NCI-H345 treated with DMSO at 0.1 percent for 48 hours (cell line): ENCODE measurements around the gene DMRTC1B.
"Not testable (repeated sequence)": the region's sequence is repeated elsewhere in the genome, so short reads cannot be mapped to it uniquely, and the experiment has no call there.

ENCODE experiments used
- DNase-seq: peaks from one replicate; lab custom pipeline; 2025; ENCODE audit not compliant: unreplicated experiment; lab: John Stamatoyannopoulos, UW

The DMRTC1B gene

DNA sequence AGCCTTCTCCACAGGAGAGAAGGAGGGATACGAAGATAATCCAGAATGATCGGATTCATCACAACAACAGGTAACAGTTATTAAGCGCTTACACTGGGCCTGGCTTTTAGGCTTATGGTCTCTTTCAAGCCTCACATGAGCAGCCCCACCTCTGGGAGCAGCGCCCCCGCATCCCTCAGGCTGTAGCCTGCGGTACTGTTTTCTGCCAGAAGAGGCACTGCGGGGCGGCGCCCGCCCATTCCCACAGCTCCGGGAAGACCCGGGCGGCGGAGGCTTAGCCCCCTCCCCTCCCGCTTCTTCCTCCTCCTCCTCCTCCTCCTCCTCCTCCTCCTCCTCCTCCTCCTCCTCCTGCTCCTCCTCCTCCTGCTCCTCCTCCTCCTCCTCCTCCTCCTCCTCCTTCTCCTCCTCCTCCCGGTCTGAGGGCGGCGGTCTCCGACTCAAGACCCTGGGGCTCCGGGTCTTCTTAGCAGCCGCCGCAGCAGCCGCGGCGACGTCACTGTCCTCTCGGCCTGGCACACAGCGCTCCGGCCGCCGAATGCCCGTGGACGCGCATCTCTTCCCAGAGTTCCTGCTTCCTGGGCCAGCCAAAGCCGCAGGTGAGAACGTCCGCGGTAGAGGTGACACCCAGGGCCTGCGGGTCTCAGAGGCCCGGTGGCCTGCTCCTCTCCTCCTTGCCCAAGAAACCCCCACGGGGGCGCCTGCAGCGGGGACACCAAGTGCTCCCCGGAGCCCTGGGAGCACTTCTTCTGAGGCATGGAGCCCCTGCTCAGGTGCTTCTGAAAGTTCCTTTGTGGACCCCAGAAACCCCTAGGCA, at the start of gene DMRTC1B:
Gene DMRTC1B (plus strand): TSS at position 238 of the 814 bp plus-strand sequence. CDS start 68,246 bp downstream, outside the sequence.
- not testable (repeated sequence) for DNase-seq

GRCh38 chrX:72727846-72728245, 48.8 kb upstream of the DMRTC1B start:
- no peak for DNase-seq

GRCh38 chrX:72733636-72734035, 43.1 kb upstream of the DMRTC1B start:
- not testable (repeated sequence) for DNase-seq

- DNase-seq = no peak
Measured at GRCh38 chrX:72735561-72735960, 41.1 kb upstream of the DMRTC1B start.

DNA sequence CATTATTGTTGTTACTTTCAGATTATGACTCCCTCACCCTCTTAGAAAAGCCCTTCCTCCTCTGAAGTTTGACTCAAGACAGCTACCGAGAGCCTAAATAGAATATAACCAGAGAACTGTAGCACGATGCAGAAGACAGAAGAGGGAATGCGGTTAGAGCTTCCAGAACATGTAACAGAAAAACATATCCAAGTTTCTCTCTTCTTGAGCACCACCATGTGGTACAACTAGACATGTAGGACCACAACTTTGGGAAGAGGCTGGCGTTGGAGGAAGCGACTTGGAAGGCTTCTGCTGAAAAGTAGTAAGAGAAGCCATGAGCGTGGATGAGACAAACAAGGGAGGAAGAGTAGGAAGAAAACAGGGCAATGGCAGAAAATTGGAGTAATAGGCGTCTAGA, 31.1 kb upstream of the DMRTC1B start:
- not testable (repeated sequence) for DNase-seq

GRCh38 chrX:72748545-72748944, 28.1 kb upstream of the DMRTC1B start:
- not testable (repeated sequence) for DNase-seq

DNA sequence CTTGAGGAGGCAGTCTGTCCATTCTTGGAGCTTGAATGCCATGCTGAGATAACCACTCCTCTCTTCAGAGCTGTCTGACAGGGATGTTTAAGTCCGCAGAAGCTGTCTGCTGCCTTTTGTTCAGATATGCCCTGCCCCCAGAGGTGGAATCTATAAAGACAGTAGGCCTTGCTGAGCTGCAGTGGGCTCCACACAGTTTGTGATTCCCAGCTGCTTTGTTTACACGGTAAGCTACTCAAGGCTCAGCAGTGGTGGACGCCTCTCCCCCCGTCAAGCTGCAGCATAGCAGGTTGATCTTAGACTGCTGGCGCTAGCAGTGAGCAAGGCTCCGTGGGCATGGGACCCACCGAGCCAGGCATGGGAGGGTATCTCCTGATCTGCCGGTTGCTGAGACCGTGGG, 16.2 kb upstream of the DMRTC1B start:
- DNase-seq = not testable (repeated sequence)

- not testable (repeated sequence) for DNase-seq
Measured at GRCh38 chrX:72777467-72777790, 739 bp downstream of the DMRTC1B start.

GRCh38 chrX:72778146-72778545, 1.5 kb downstream of the DMRTC1B start:
- DNase-seq = not testable (repeated sequence)

- DNase-seq = not testable (repeated sequence)
Measured at GRCh38 chrX:72782560-72782959, 5.9 kb downstream of the DMRTC1B start, which contains the start of gene FAM236B. Gene FAM236B, minus strand, starts transcription at chrX:72782660. Its CDS starts 100 bp downstream, at chrX:72782560.

- DNase-seq = not testable (repeated sequence)
Measured at GRCh38 chrX:72783365-72783936, 6.8 kb downstream of the DMRTC1B start.

DNA sequence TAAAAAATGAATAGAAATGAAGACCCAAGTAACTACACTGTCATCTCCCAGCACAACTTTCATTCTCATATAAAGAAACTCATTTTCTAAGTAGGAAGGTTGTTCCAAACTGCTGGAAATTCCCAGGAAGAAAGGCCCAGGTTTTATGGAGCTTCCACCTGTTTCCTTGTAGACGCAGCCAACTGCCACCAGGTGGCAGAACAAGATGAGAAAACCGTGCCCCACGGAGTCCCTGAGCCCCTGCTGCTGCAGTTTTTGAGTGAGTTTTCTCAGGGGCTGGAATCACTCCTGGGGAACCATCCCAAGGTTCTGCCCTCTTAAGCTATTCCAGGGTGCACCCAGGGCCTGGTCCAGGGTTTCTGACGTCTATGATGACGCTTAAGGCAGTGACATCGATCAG, 7.3 kb downstream of the DMRTC1B start:
- not testable (repeated sequence) for DNase-seq

GRCh38 chrX:72788142-72788541, 11.5 kb downstream of the DMRTC1B start:
- DNase-seq = not testable (repeated sequence)

- DNase-seq = not testable (repeated sequence)
Measured at GRCh38 chrX:72790390-72790789, 13.7 kb downstream of the DMRTC1B start.

- not testable (repeated sequence) for DNase-seq
Measured at GRCh38 chrX:72808110-72808509, 31.4 kb downstream of the DMRTC1B start, which contains the start of gene FAM236D. Gene FAM236D, minus strand, starts transcription at chrX:72808210. Its CDS starts 100 bp downstream, at chrX:72808110.

GRCh38 chrX:72830701-72831100, 54.0 kb downstream of the DMRTC1B start:
- DNase-seq = not testable (repeated sequence)

- DNase-seq = not testable (repeated sequence)
Measured at GRCh38 chrX:72837532-72837931, 60.8 kb downstream of the DMRTC1B start.

DNA sequence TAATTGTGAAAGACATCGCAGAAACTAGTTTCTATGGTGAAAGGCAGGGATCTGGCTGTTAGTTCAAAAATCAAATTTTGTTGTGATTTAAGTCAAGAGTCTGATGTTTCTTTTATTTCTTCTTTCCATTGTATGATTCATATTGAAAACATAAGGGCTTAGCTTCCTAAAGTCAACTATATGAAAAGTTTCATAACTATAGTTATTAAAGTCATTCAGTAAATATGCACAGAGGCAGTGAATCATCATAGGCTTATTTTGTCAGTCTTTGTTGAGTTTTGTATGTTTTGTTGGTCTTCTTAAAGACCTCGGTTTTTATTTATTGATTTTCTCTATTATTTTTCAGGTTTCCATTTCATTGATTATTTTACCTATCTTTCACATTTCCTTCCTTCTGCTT, 106.2 kb downstream of the DMRTC1B start:
- not testable (repeated sequence) for DNase-seq

DNA sequence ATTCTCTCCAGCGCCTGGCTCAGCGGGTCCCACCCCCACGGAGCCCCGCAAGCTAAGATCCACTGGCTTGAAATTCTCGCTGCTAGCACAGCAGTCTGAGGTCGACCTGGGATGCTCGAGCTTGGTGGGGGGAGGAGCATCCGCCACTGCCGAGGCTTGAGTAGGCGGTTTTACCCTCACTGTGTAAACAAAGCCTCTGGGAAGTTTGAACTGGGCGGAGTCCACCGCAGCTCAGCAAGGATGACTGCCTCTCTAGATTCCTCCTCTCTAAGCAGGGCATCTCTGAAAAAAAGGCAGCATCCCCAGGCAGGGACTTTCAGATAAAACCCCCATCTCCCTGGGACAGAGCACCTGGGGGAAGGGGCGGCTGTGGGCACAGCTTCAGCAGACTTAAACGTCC, 113.0 kb downstream of the DMRTC1B start:
- not testable (repeated sequence) for DNase-seq
